ENCODE results near the gene STK10. TPM values are rescaled to one million over a fixed set of nuclear protein-coding genes. Genes with fewer than 3 reads are reported as not detected.

STK10 gene
- total and polyA plus RNA-seq, 2 of the 8 experiments (the other 6 are each of a cell fraction or from before 2014, with no cell fraction given): 10.5 to 21.4 TPM

GRCh38 chr5:172186114-172186695 is 1.8 kb downstream of the STK10 start:
- Histone ChIP-seq H4K20me1 (replicated peaks in 1 of 2; ENCODE audit: control insufficient read depth in 1 of 2, insufficient read depth in 2 of 2, low read length in 2 of 2) (peaks cover 0 to 6% of the 10 kb centered on the region in 2 experiments), H2BK20ac (ENCODE audit: low read length) (no peak overlapping the region), H2BK12ac (ENCODE audit: low read depth, low read length) (no peak overlapping the region), H2BK5ac (ENCODE audit: low read depth, low read length) (no peak overlapping the region), H3K4me2 (ENCODE audit: insufficient read depth in 1 of 2, low read depth in 2 of 2, low read length in 2 of 2) (peak overlapping the region; percentile 71 to 86; a peak in 2 of 4 replicates), H2AK5ac (ENCODE audit: low read depth, low read length) (no peak overlapping the region), H3K27ac (ENCODE audit: low read depth, low read length) (no peak overlapping the region), H3K23ac (ENCODE audit: insufficient read length) (no peak overlapping the region), H2BK15ac (ENCODE audit: low read length) (no peak overlapping the region), H2BK120ac (replicated peaks; ENCODE audit: low read depth, low read length) (no peak overlapping the region), H3K36me3 (ENCODE audit: control insufficient read depth in 2 of 4, insufficient read depth in 4 of 4, low read length in 3 of 4) (no peaks in the 10 kb centered on the region), H2AFZ (ENCODE audit: low read length) (no peak overlapping the region), H3K79me2 (ENCODE audit: control insufficient read depth in 1 of 2, insufficient read depth in 2 of 2, low read length in 2 of 2) (peaks cover 0 to 8% of the 10 kb centered on the region in 2 experiments; a peak in 1 of 4 replicates), H3K9ac (replicated peaks in 1 of 4; ENCODE audit: extremely low read depth in 1 of 4, low read depth in 3 of 4, low read length in 3 of 4) (no peak overlapping the region), H3K4me3 (ENCODE audit: extremely low read depth in 1 of 4, insufficient read depth in 2 of 4, low read depth in 3 of 4, low read length in 4 of 4) (peak overlapping the region; percentile 61 to 84 (median 79); a peak in 3 of 8 replicates), H4K5ac (ENCODE audit: insufficient read length, low read depth, low read length) (no peak overlapping the region), H3K14ac (ENCODE audit: insufficient read length) (no peak overlapping the region), H4K8ac (ENCODE audit: extremely low read depth, insufficient read depth, low read length) (no peak overlapping the region), H3K23me2 (ENCODE audit: low read depth, low read length) (peaks cover 14% of the 10 kb centered on the region), H3K4ac (replicated peaks; ENCODE audit: insufficient read length, low read depth, low read length) (no peak overlapping the region), H3K4me1 (replicated peaks in 1 of 4; ENCODE audit: control insufficient read depth in 3 of 4, insufficient read depth in 4 of 4, low read length in 3 of 4) (peaks cover 0 to 4% (median 1%) of the 10 kb centered on the region in 4 experiments; a peak in 3 of 7 replicates), H4K91ac (replicated peaks; ENCODE audit: insufficient read length, low read length) (no peak overlapping the region), H3K27me3 (replicated peaks in 1 of 4; ENCODE audit: control insufficient read depth in 3 of 4, extremely low read depth in 1 of 4, insufficient read depth in 3 of 4, low read length in 3 of 4) (no peaks in the 10 kb centered on the region; a peak in 1 of 7 replicates), H3K79me1 (ENCODE audit: low read depth, low read length) (peaks cover 8% of the 10 kb centered on the region; the same call in 1 of the 2 replicates), H3K9me3 (ENCODE audit: insufficient read depth in 2 of 2, low read depth in 1 of 2, low read length in 1 of 2) (no peaks in the 10 kb centered on the region), H3K18ac (ENCODE audit: extremely low read depth, low read length) (no peak overlapping the region), H3K56ac (replicated peaks; ENCODE audit: insufficient read length, low read depth, low read length) (no peak overlapping the region)
- no peak for DNase-seq (ENCODE audit: low read depth in 1 of 2, low spot score in 2 of 2)
- FAIRE-seq: no peak
- WGBS, 2 experiments (ENCODE audit: extremely low coverage in 1 of 2, insufficient coverage in 1 of 2, insufficient read length in 1 of 2, insufficient replicate concordance in 2 of 2, low coverage in 1 of 2, low lambda C conversion rate in 2 of 2, missing lambda C conversion rate in 1 of 2): 92% methylated on average over 12 of the region's 13 CpGs; no CpG with 5 or more reads in 1 of the 2 experiments
- ChIA-PET CTCF (ENCODE audit: partially characterized antibody) (interaction anchor here (0.5 to 2.2 kb wide), 18 partner anchors 8 to 275 kb away, joined by 3 to 15 read pairs (median 3); partner anchors contain the start of gene EFCAB9), POLR2A (ENCODE audit: partially characterized antibody) (interaction anchor here (0.8 to 4.9 kb wide), 3 partner anchors 11 to 95 kb away, joined by 3 to 27 read pairs (median 5); no protein-coding TSS in a partner anchor)
- no peak for TF ChIP-seq TCF12 (IDR thresholded peaks at IDR 0.05; ENCODE audit: low read depth, low read length)
- TF ChIP-seq ATF3 (IDR thresholded peaks at IDR 0.05; ENCODE audit: insufficient read depth, low read depth, low read length): no peak
- TF ChIP-seq RNF2 (IDR thresholded peaks at IDR 0.05; ENCODE audit: borderline replicate concordance, low read depth, low read length, missing control alignments, poor library complexity, severe bottlenecking): no peak
- no peak for TF ChIP-seq GABPA (IDR thresholded peaks at IDR 0.05; ENCODE audit: borderline replicate concordance, insufficient read depth, low read length)
- TF ChIP-seq GTF2F1 (IDR thresholded peaks at IDR 0.05; ENCODE audit: borderline replicate concordance, low read depth, low read length): no peak
- TF ChIP-seq EP300 (IDR thresholded peaks at IDR 0.05; ENCODE audit: borderline replicate concordance in 1 of 2, low read depth in 2 of 2, low read length in 2 of 2): no peak
- TF ChIP-seq TAF7 (optimal IDR thresholded peaks at IDR 0.05; ENCODE audit: borderline replicate concordance, low read depth, low read length): no peak
- no peak for TF ChIP-seq NANOG (IDR thresholded peaks at IDR 0.05; ENCODE audit: insufficient read depth, low read depth, low read length, poor library complexity, severe bottlenecking)

All from H1 (cell line).